ENCODE measurements around the gene GPATCH2L.

The GPATCH2L gene

GRCh38 chr14:76186308-76187027 is 34.7 kb downstream of the GPATCH2L start:
- Histone ChIP-seq H3K27me3 (ENCODE audit: control insufficient read depth, insufficient read depth, low read length) (no peaks in the 10 kb centered on the region), H3K27ac (ENCODE audit: low read depth, low read length) (no peak overlapping the region), H3K4me1 (ENCODE audit: control insufficient read depth, insufficient read depth, low read length) (no peaks in the 10 kb centered on the region), H3K4me3 (ENCODE audit: low read length) (no peak overlapping the region), H3K36me3 (ENCODE audit: control insufficient read depth, insufficient read depth, low read length) (peaks cover 3% of the 10 kb centered on the region), H3K9ac (ENCODE audit: low read length) (no peak overlapping the region)

- Histone ChIP-seq H3K4me1 (ENCODE audit: control insufficient read depth, insufficient read depth, low read length) (no peaks in the 10 kb centered on the region), H3K36me3 (ENCODE audit: control insufficient read depth, insufficient read depth, low read length) (peaks cover 20% of the 10 kb centered on the region), H3K27me3 (ENCODE audit: control insufficient read depth, insufficient read depth, low read length) (no peaks in the 10 kb centered on the region), H3K9ac (ENCODE audit: low read length) (no peak overlapping the region), H3K4me3 (ENCODE audit: low read length) (no peak overlapping the region), H3K27ac (ENCODE audit: low read depth, low read length) (no peak overlapping the region)
Observed at GRCh38 chr14:76191297-76191696, 39.6 kb downstream of the GPATCH2L start.

GRCh38 chr14:76193696-76194095 is 42.0 kb downstream of the GPATCH2L start:
- no peak overlapping the region for H3K4me3 ChIP-seq (ENCODE audit: low read length)
- H3K9ac ChIP-seq (ENCODE audit: low read length): no peak overlapping the region
- peaks cover 17% of the 10 kb centered on the region for H3K36me3 ChIP-seq (ENCODE audit: control insufficient read depth, insufficient read depth, low read length)
- no peaks in the 10 kb centered on the region for H3K27me3 ChIP-seq (ENCODE audit: control insufficient read depth, insufficient read depth, low read length)
- H3K4me1 ChIP-seq (ENCODE audit: control insufficient read depth, insufficient read depth, low read length): no peaks in the 10 kb centered on the region
- H3K27ac ChIP-seq (ENCODE audit: low read depth, low read length): no peak overlapping the region

GRCh38 chr14:76194327-76194726 is 42.6 kb downstream of the GPATCH2L start:
- Histone ChIP-seq H3K36me3 (ENCODE audit: control insufficient read depth, insufficient read depth, low read length) (peaks cover 17% of the 10 kb centered on the region), H3K4me1 (ENCODE audit: control insufficient read depth, insufficient read depth, low read length) (no peaks in the 10 kb centered on the region), H3K9ac (ENCODE audit: low read length) (no peak overlapping the region), H3K27me3 (ENCODE audit: control insufficient read depth, insufficient read depth, low read length) (no peaks in the 10 kb centered on the region), H3K27ac (ENCODE audit: low read depth, low read length) (no peak overlapping the region), H3K4me3 (ENCODE audit: low read length) (no peak overlapping the region)

GRCh38 chr14:76195003-76195402 is 43.3 kb downstream of the GPATCH2L start:
- no peak overlapping the region for H3K9ac ChIP-seq (ENCODE audit: low read length)
- no peak overlapping the region for H3K27ac ChIP-seq (ENCODE audit: low read depth, low read length)
- no peak overlapping the region for H3K4me3 ChIP-seq (ENCODE audit: low read length)
- peaks cover 21% of the 10 kb centered on the region for H3K36me3 ChIP-seq (ENCODE audit: control insufficient read depth, insufficient read depth, low read length)
- no peaks in the 10 kb centered on the region for H3K4me1 ChIP-seq (ENCODE audit: control insufficient read depth, insufficient read depth, low read length)
- no peaks in the 10 kb centered on the region for H3K27me3 ChIP-seq (ENCODE audit: control insufficient read depth, insufficient read depth, low read length)

GRCh38 chr14:76196980-76197695 is 45.4 kb downstream of the GPATCH2L start:
- peaks cover 20% of the 10 kb centered on the region for H3K36me3 ChIP-seq (ENCODE audit: control insufficient read depth, insufficient read depth, low read length)

GRCh38 chr14:76201162-76201561 is 49.4 kb downstream of the GPATCH2L start:
- no peak overlapping the region for H3K9ac ChIP-seq (ENCODE audit: low read length)
- no peaks in the 10 kb centered on the region for H3K27me3 ChIP-seq (ENCODE audit: control insufficient read depth, insufficient read depth, low read length)
- peaks cover 5% of the 10 kb centered on the region for H3K4me1 ChIP-seq (ENCODE audit: control insufficient read depth, insufficient read depth, low read length)
- no peak overlapping the region for H3K4me3 ChIP-seq (ENCODE audit: low read length)
- H3K27ac ChIP-seq (ENCODE audit: low read depth, low read length): no peak overlapping the region
- peaks cover 8% of the 10 kb centered on the region for H3K36me3 ChIP-seq (ENCODE audit: control insufficient read depth, insufficient read depth, low read length)

More at GRCh38 chr14:76196980-76197695, 45.4 kb downstream of the GPATCH2L start:
- no peaks in the 10 kb centered on the region for H3K27me3 ChIP-seq (ENCODE audit: control insufficient read depth, insufficient read depth, low read length)
- H3K4me3 ChIP-seq (ENCODE audit: low read length): no peak overlapping the region
- no peak overlapping the region for H3K9ac ChIP-seq (ENCODE audit: low read length)
- H3K4me1 ChIP-seq (ENCODE audit: control insufficient read depth, insufficient read depth, low read length): no peaks in the 10 kb centered on the region
- no peak overlapping the region for H3K27ac ChIP-seq (ENCODE audit: low read depth, low read length)

GRCh38 chr14:76203086-76204001 is 51.6 kb downstream of the GPATCH2L start:
- Histone ChIP-seq H3K27me3 (ENCODE audit: control insufficient read depth, insufficient read depth, low read length) (no peaks in the 10 kb centered on the region), H3K4me1 (ENCODE audit: control insufficient read depth, insufficient read depth, low read length) (peaks cover 5% of the 10 kb centered on the region), H3K36me3 (ENCODE audit: control insufficient read depth, insufficient read depth, low read length) (peaks cover 8% of the 10 kb centered on the region), H3K4me3 (ENCODE audit: low read length) (no peak overlapping the region), H3K9ac (ENCODE audit: low read length) (no peak overlapping the region), H3K27ac (ENCODE audit: low read depth, low read length) (no peak overlapping the region)

GRCh38 chr14:76204461-76205230 is 52.9 kb downstream of the GPATCH2L start:
- peaks cover 5% of the 10 kb centered on the region for H3K36me3 ChIP-seq (ENCODE audit: control insufficient read depth, insufficient read depth, low read length)
- no peak overlapping the region for H3K27ac ChIP-seq (ENCODE audit: low read depth, low read length)
- H3K9ac ChIP-seq (ENCODE audit: low read length): no peak overlapping the region
- no peaks in the 10 kb centered on the region for H3K27me3 ChIP-seq (ENCODE audit: control insufficient read depth, insufficient read depth, low read length)
- H3K4me1 ChIP-seq (ENCODE audit: control insufficient read depth, insufficient read depth, low read length): peaks cover 5% of the 10 kb centered on the region
- H3K4me3 ChIP-seq (ENCODE audit: low read length): no peak overlapping the region

GRCh38 chr14:76205708-76206107 is 54.0 kb downstream of the GPATCH2L start:
- Histone ChIP-seq H3K4me3 (ENCODE audit: low read length) (no peak overlapping the region), H3K27ac (ENCODE audit: low read depth, low read length) (no peak overlapping the region), H3K4me1 (ENCODE audit: control insufficient read depth, insufficient read depth, low read length) (peaks cover 5% of the 10 kb centered on the region), H3K36me3 (ENCODE audit: control insufficient read depth, insufficient read depth, low read length) (peaks cover 4% of the 10 kb centered on the region), H3K27me3 (ENCODE audit: control insufficient read depth, insufficient read depth, low read length) (no peaks in the 10 kb centered on the region), H3K9ac (ENCODE audit: low read length) (no peak overlapping the region)

GRCh38 chr14:76208340-76208739 is 56.6 kb downstream of the GPATCH2L start:
- Histone ChIP-seq H3K4me3 (ENCODE audit: low read length) (no peak overlapping the region), H3K27me3 (ENCODE audit: control insufficient read depth, insufficient read depth, low read length) (no peaks in the 10 kb centered on the region), H3K27ac (ENCODE audit: low read depth, low read length) (no peak overlapping the region), H3K36me3 (ENCODE audit: control insufficient read depth, insufficient read depth, low read length) (no peaks in the 10 kb centered on the region), H3K9ac (ENCODE audit: low read length) (no peak overlapping the region), H3K4me1 (ENCODE audit: control insufficient read depth, insufficient read depth, low read length) (peaks cover under 1% of the 10 kb centered on the region)
